Kidney epithelial cell (primary cell): ENCODE results near the gene NUDT13. TPM values are rescaled to one million over a fixed set of nuclear protein-coding genes. Genes with fewer than 3 reads are reported as not detected.
"Not testable (repeated sequence)": the region's sequence is repeated elsewhere in the genome, so short reads cannot be mapped to it uniquely, and the experiment has no call there.

ENCODE experiments used
- DNase-seq: peaks from one replicate; pipeline ENCODE4 v3.0.0-alpha.2; 2010; ENCODE audit warnings: low read depth
- H3K27me3 ChIP-seq: 2 replicates; pipeline ENCODE4 v1.6.0; 2011; ENCODE audit warnings: low read length; ENCODE audit not compliant: control insufficient read depth, insufficient read depth
- H3K36me3 ChIP-seq: 2 replicates; pipeline ENCODE4 v1.5.1; 2011; ENCODE audit warnings: low read length; ENCODE audit not compliant: control insufficient read depth, insufficient read depth
- H3K4me3 ChIP-seq: 2 replicates; pipeline ENCODE4 v1.5.1; 2011; ENCODE audit warnings: low read depth, mild to moderate bottlenecking, control low read depth, low read length
- CTCF ChIP-seq: IDR thresholded peaks from 2 replicates; pipeline ENCODE4 v1.5.1; 2011; ENCODE audit warnings: mild to moderate bottlenecking, moderate library complexity, low read length, control low read depth, inconsistent platforms; ENCODE audit not compliant: insufficient read depth, poor library complexity, severe bottlenecking
- total RNA-seq: library from RNA; depleted of rRNA; stranded (reverse); fragments of >200 nt; gene quantifications from 2 replicates; pipeline ENCODE4 v1.2.3, GENCODE V29; 2015

NUDT13 gene
- total RNA-seq, 1 donor from 2014 or later = 1.8 TPM

GRCh38 chr10:73131301-73131700, 21.0 kb downstream of the NUDT13 start:
- no peak for TF ChIP-seq CTCF
- no peaks in the 10 kb centered on the region for H3K27me3 ChIP-seq
- no peak overlapping the region for H3K4me3 ChIP-seq
- DNase-seq = no peak
- no peaks in the 10 kb centered on the region for H3K36me3 ChIP-seq

- DNase-seq = no peak
- Histone ChIP-seq H3K36me3 (no peaks in the 10 kb centered on the region), H3K27me3 (no peaks in the 10 kb centered on the region), H3K4me3 (no peak overlapping the region)
- TF ChIP-seq CTCF = no peak
These were observed 21.8 kb downstream of the NUDT13 start for GRCh38 chr10:73131913-73132686.

GRCh38 chr10:73134727-73135126, 24.5 kb downstream of the NUDT13 start:
- Histone ChIP-seq H3K36me3 (no peaks in the 10 kb centered on the region), H3K4me3 (no peak overlapping the region), H3K27me3 (no peaks in the 10 kb centered on the region)
- no peak for TF ChIP-seq CTCF
- DNase-seq = no peak

- Histone ChIP-seq H3K36me3 (no peaks in the 10 kb centered on the region), H3K27me3 (no peaks in the 10 kb centered on the region), H3K4me3 (no peak overlapping the region)
- no peak for DNase-seq
- TF ChIP-seq CTCF = no peak
These were observed 26.4 kb downstream of the NUDT13 start for GRCh38 chr10:73136627-73137026.

GRCh38 chr10:73139251-73139650, 29.0 kb downstream of the NUDT13 start:
- TF ChIP-seq CTCF = no peak
- no peaks in the 10 kb centered on the region for H3K27me3 ChIP-seq
- no peak for DNase-seq
- H3K4me3 ChIP-seq = no peak overlapping the region
- no peaks in the 10 kb centered on the region for H3K36me3 ChIP-seq

GRCh38 chr10:73141603-73142002, 31.3 kb downstream of the NUDT13 start:
- no peaks in the 10 kb centered on the region for H3K36me3 ChIP-seq
- no peaks in the 10 kb centered on the region for H3K27me3 ChIP-seq
- DNase-seq = no peak
- no peak for TF ChIP-seq CTCF
- H3K4me3 ChIP-seq = no peak overlapping the region

GRCh38 chr10:73150633-73151413, 40.6 kb downstream of the NUDT13 start:
- DNase-seq, H3K36me3 ChIP-seq, H3K4me3 ChIP-seq, H3K27me3 ChIP-seq: not testable (repeated sequence)
